BJ (cell line): ENCODE results near the gene MIB2. TPM values are rescaled to one million over a fixed set of nuclear protein-coding genes. Genes with fewer than 3 reads are reported as not detected.

Source experiments
- CTCF ChIA-PET: fragments of 350-600 bp; formaldehyde crosslinking; extraction: SDS; loops from one replicate; lab custom pipeline; 2021; ENCODE audit warnings: antibody characterized with exemption, inconsistent platforms; lab: Yijun Ruan, JAX
- POLR2A ChIA-PET: fragments of 300-600 bp; sonication (Branson Sonifier 250); formaldehyde crosslinking; extraction: SDS; loops from one replicate; lab custom pipeline; 2021; ENCODE audit warnings: antibody characterized with exemption; lab: Charles Lee
- DNase-seq: peaks from one replicate; pipeline ENCODE4 v3.0.0-alpha.2; 2011; ENCODE audit warnings: low read depth
- H3K27me3 ChIP-seq: 2 replicates; pipeline ENCODE4 v1.6.0; 2011; ENCODE audit warnings: low read length; ENCODE audit not compliant: control insufficient read depth, insufficient read depth
- H3K36me3 ChIP-seq: 2 replicates; pipeline ENCODE4 v1.5.1; 2011; ENCODE audit warnings: low read length; ENCODE audit not compliant: control insufficient read depth, insufficient read depth
- H3K4me3 ChIP-seq: 2 replicates; pipeline ENCODE4 v1.5.1; 2011; ENCODE audit warnings: low read depth, mild to moderate bottlenecking, control low read depth, low read length
- CTCF ChIP-seq: IDR thresholded peaks from 2 replicates; pipeline ENCODE4 v1.5.1; 2011; ENCODE audit warnings: low read depth, mild to moderate bottlenecking, control low read depth, inconsistent platforms, low read length, moderate library complexity; ENCODE audit not compliant: insufficient read depth
- polyA plus RNA-seq: library from polyadenylated mRNA; depleted of rRNA; stranded (reverse); fragments of >200 nt; gene quantifications from 2 replicates; pipeline ENCODE4 v1.2.3, GENCODE V29; 2011

The MIB2 gene
- polyA plus RNA-seq, 1 experiment = 23.1 TPM

GRCh38 chr1:1622788-1623094, 7.4 kb downstream of the MIB2 start:
- Histone ChIP-seq H3K4me3 (no peak overlapping the region), H3K36me3 (peaks cover 9% of the 10 kb centered on the region), H3K27me3 (no peaks in the 10 kb centered on the region)
- TF ChIP-seq CTCF = no peak
- ChIA-PET CTCF (no interaction called here), POLR2A (interaction anchor here (0.5 kb wide), 1 partner anchor 10 kb away, joined by 8 read pairs; no protein-coding TSS in a partner anchor)
- DNase-seq = no peak

- Histone ChIP-seq H3K27me3 (no peaks in the 10 kb centered on the region), H3K4me3 (no peak overlapping the region), H3K36me3 (peaks cover 7% of the 10 kb centered on the region)
- TF ChIP-seq CTCF = no peak
- DNase-seq = no peak
- ChIA-PET CTCF (no interaction called here), POLR2A (no interaction called here)
Observed at GRCh38 chr1:1623181-1623630, 7.9 kb downstream of the MIB2 start.

GRCh38 chr1:1623631-1624442, 8.5 kb downstream of the MIB2 start:
- no peak overlapping the region for H3K4me3 ChIP-seq
- peaks cover 6% of the 10 kb centered on the region for H3K36me3 ChIP-seq
- no peak for TF ChIP-seq CTCF
- POLR2A ChIA-PET = no interaction called here
- H3K27me3 ChIP-seq = no peaks in the 10 kb centered on the region
- DNase-seq = no peak
- CTCF ChIA-PET = no interaction called here

- TF ChIP-seq CTCF = no peak
- POLR2A ChIA-PET = no interaction called here
- DNase-seq = no peak
- Histone ChIP-seq H3K27me3 (no peaks in the 10 kb centered on the region), H3K36me3 (peaks cover 6% of the 10 kb centered on the region), H3K4me3 (no peak overlapping the region)
- CTCF ChIA-PET = no interaction called here
Observed at GRCh38 chr1:1624443-1625403, 9.4 kb downstream of the MIB2 start.

- no peak for DNase-seq
- no peak for TF ChIP-seq CTCF
- Histone ChIP-seq H3K36me3 (peaks cover 6% of the 10 kb centered on the region), H3K4me3 (no peak overlapping the region), H3K27me3 (no peaks in the 10 kb centered on the region)
- ChIA-PET POLR2A (interaction anchor here (0.6 kb wide), 1 partner anchor 149 kb away, joined by 4 read pairs; no protein-coding TSS in a partner anchor), CTCF (no interaction called here)
Observed at GRCh38 chr1:1625404-1625775, 10.1 kb downstream of the MIB2 start.
